Panc1 (cell line): ENCODE measurements around the gene PLPPR5. TPM values are rescaled to one million over a fixed set of nuclear protein-coding genes. Genes with fewer than 3 reads are reported as not detected.

Source experiments
- ATAC-seq: fragments of 200-7000 bp; cut with Tn5 transposase; 2 replicates; pipeline ENCODE4 v1.9.1; 2020; ENCODE audit warnings: mild to moderate bottlenecking, moderate library complexity
- BruUV-seq: library from RNA; stranded (reverse); fragments of 400-500 nt; replicated peaks from 2 replicates; lab custom pipeline; 2021; lab: Mats Ljungman, UMichigan
- CTCF ChIA-PET: fragments of 300-600 bp; sonication (Branson Sonifier 250); formaldehyde crosslinking; loops from one replicate; lab custom pipeline; 2022; ENCODE audit warnings: antibody characterized with exemption; lab: Charles Lee
- POLR2A ChIA-PET: fragments of 300-600 bp; sonication (Branson Sonifier 250); formaldehyde crosslinking; loops from one replicate; lab custom pipeline; 2022; ENCODE audit warnings: antibody characterized with exemption; lab: Charles Lee
- DNase-seq: peaks from one replicate; pipeline ENCODE4 v3.0.0-alpha.2; 2010; ENCODE audit warnings: low read depth, low spot score
- H3K27ac ChIP-seq: 2 replicates; pipeline ENCODE4 v1.5.1; 2011; ENCODE audit warnings: mild to moderate bottlenecking, low read length, inconsistent platforms
- H3K27me3 ChIP-seq: fragments of 200-500 bp; sonication (Bioruptor generic); 2 replicates; pipeline ENCODE4 v1.6.0; 2014; ENCODE audit warnings: low read length, inconsistent platforms; ENCODE audit not compliant: control insufficient read depth, insufficient read depth
- H3K36me3 ChIP-seq: fragments of 200-500 bp; sonication (Bioruptor generic); 2 replicates; pipeline ENCODE4 v1.5.1; 2014; ENCODE audit warnings: inconsistent platforms, mild to moderate bottlenecking, low read length, moderate library complexity; ENCODE audit not compliant: control insufficient read depth, insufficient read depth
- H3K4me1 ChIP-seq: 2 replicates; pipeline ENCODE4 v1.5.1; 2011; ENCODE audit warnings: inconsistent platforms, mild to moderate bottlenecking, low read length, moderate library complexity; ENCODE audit not compliant: control insufficient read depth, insufficient read depth
- H3K4me3 ChIP-seq, 2 experiments: 2 replicates each; pipeline ENCODE4 v1.5.1; 2011 to 2012; ENCODE audit warnings: low read depth in 2 of 2, low read length in 2 of 2, mild to moderate bottlenecking in 2 of 2, inconsistent platforms in 1 of 2, moderate library complexity in 1 of 2
- H3K9me3 ChIP-seq: fragments of 200-500 bp; sonication (Bioruptor generic); 2 replicates; pipeline ENCODE4 v1.5.1; 2014; ENCODE audit warnings: low read depth, mild to moderate bottlenecking, inconsistent platforms, low read length, moderate library complexity; ENCODE audit not compliant: control insufficient read depth, insufficient read depth
- POLR2AphosphoS5 ChIP-seq: IDR thresholded peaks from 2 replicates; pipeline ENCODE4 v1.6.1; 2012; ENCODE audit warnings: mild to moderate bottlenecking, low read depth, low read length, moderate library complexity
- SIN3A ChIP-seq: IDR thresholded peaks from 2 replicates; pipeline ENCODE4 v1.6.1; 2012; ENCODE audit warnings: low read depth, mild to moderate bottlenecking, low read length, moderate library complexity, borderline replicate concordance; ENCODE audit not compliant: insufficient read depth
- TCF7L2 ChIP-seq: IDR thresholded peaks from 2 replicates; pipeline ENCODE4 v1.6.1; 2011; ENCODE audit warnings: mild to moderate bottlenecking, low read depth, low read length, inconsistent platforms
- in situ Hi-C: cut with HindIII; loops from 2 replicates; pipeline ENCODE4 v1.10.0; 2016; ENCODE audit warnings: low sequenced_read_pairs, low pct_unique_long_range_greater_than_20kb
- intact Hi-C: fragments of 100-400 bp; cut with micrococcal nuclease; formaldehyde crosslinking; loops from one replicate; pipeline ENCODE4 v1.10.0; 2022; ENCODE audit not compliant: unreplicated experiment
- total RNA-seq: library from RNA; stranded (reverse); gene quantifications from one replicate; pipeline ENCODE4 v1.2.1, GENCODE V29; 2021; ENCODE audit not compliant: unreplicated experiment
- TF ChIP-seq, protein P1 (sequence below), 2 experiments: IDR thresholded peaks; 2 replicates each; pipeline ENCODE4 v1.6.1; 2011 to 2012; ENCODE audit warnings: low read depth in 2 of 2, control low read depth in 1 of 2, low read length in 1 of 2, mild to moderate bottlenecking in 1 of 2, moderate library complexity in 1 of 2; ENCODE audit not compliant: insufficient read depth in 1 of 2
- TF ChIP-seq, protein P2 (sequence below): fragments of 450-650 bp; IDR thresholded peaks from 2 replicates; pipeline ENCODE4 v1.5.1; 2017; ENCODE audit warnings: mild to moderate bottlenecking

Gene PLPPR5
- total RNA-seq, 1 experiment from 2014 or later = not detected

DNA sequence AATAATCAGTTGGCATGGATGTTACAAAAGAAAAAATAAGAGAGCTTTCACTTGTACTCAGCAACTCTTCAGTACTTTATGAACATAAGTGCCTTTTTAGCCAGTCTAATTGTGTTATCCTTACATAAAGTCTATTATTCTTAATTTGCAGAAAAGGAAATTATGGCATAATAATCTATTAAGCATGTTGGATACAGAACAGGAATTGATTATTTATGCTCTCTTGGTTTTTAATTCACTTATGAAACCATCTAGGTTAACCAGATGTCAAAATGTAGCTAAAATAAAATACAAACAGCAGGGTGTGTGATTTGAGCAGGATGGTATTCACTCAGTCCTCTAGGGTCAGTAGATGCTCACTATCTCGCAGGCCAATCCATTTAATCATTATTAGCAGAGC is 79.7 kb downstream of the PLPPR5 start:
- H3K9me3 ChIP-seq = no peaks in the 10 kb centered on the region
- ATAC-seq (no peak), DNase-seq (no peak)
- ChIA-PET POLR2A (no interaction called here), CTCF (no interaction called here)
- BruUV-seq = no TSS peak
- H3K4me3 ChIP-seq = no peak overlapping the region
- TF ChIP-seq, protein P1, sequence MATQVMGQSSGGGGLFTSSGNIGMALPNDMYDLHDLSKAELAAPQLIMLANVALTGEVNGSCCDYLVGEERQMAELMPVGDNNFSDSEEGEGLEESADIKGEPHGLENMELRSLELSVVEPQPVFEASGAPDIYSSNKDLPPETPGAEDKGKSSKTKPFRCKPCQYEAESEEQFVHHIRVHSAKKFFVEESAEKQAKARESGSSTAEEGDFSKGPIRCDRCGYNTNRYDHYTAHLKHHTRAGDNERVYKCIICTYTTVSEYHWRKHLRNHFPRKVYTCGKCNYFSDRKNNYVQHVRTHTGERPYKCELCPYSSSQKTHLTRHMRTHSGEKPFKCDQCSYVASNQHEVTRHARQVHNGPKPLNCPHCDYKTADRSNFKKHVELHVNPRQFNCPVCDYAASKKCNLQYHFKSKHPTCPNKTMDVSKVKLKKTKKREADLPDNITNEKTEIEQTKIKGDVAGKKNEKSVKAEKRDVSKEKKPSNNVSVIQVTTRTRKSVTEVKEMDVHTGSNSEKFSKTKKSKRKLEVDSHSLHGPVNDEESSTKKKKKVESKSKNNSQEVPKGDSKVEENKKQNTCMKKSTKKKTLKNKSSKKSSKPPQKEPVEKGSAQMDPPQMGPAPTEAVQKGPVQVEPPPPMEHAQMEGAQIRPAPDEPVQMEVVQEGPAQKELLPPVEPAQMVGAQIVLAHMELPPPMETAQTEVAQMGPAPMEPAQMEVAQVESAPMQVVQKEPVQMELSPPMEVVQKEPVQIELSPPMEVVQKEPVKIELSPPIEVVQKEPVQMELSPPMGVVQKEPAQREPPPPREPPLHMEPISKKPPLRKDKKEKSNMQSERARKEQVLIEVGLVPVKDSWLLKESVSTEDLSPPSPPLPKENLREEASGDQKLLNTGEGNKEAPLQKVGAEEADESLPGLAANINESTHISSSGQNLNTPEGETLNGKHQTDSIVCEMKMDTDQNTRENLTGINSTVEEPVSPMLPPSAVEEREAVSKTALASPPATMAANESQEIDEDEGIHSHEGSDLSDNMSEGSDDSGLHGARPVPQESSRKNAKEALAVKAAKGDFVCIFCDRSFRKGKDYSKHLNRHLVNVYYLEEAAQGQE (IDR thresholded peaks at IDR 0.05; ENCODE audit: insufficient read depth in 1 of 2, low read depth in 2 of 2, low read length in 1 of 2) = no peak
- no peak for TF ChIP-seq SIN3A
- TF ChIP-seq POLR2AphosphoS5 = no peak
- no peak for TF ChIP-seq TCF7L2
- TF ChIP-seq, protein P2, sequence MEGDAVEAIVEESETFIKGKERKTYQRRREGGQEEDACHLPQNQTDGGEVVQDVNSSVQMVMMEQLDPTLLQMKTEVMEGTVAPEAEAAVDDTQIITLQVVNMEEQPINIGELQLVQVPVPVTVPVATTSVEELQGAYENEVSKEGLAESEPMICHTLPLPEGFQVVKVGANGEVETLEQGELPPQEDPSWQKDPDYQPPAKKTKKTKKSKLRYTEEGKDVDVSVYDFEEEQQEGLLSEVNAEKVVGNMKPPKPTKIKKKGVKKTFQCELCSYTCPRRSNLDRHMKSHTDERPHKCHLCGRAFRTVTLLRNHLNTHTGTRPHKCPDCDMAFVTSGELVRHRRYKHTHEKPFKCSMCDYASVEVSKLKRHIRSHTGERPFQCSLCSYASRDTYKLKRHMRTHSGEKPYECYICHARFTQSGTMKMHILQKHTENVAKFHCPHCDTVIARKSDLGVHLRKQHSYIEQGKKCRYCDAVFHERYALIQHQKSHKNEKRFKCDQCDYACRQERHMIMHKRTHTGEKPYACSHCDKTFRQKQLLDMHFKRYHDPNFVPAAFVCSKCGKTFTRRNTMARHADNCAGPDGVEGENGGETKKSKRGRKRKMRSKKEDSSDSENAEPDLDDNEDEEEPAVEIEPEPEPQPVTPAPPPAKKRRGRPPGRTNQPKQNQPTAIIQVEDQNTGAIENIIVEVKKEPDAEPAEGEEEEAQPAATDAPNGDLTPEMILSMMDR = no peak
- intact Hi-C loops = no loop called here
- no peaks in the 10 kb centered on the region for H3K36me3 ChIP-seq
- in situ Hi-C loops = no loop called here
- H3K27ac ChIP-seq = no peak overlapping the region
- H3K27me3 ChIP-seq = no peaks in the 10 kb centered on the region
- no peaks in the 10 kb centered on the region for H3K4me1 ChIP-seq

DNA sequence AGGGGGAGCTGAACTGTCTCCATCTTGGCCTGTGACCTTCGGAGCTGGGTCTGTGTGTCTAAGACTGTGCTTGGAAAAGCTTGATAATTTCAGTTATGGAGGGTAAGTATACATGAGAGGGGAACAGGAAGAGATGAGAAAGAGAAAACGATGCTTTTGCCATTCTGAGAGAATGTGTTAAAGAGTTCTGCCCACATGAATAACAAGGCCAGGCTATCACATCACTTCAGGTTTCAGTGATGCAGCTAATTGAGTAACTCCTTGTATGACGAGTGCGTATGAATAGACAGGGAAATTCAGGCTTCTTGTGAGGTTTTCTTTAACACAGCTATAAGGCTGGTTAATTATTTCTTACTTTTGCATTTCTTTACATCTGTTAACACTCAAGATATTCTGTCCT is 81.0 kb downstream of the PLPPR5 start:
- CTCF ChIA-PET = no interaction called here
- TF ChIP-seq, protein P1 (IDR thresholded peaks at IDR 0.05; ENCODE audit: insufficient read depth in 1 of 2, low read depth in 2 of 2, low read length in 1 of 2) = no peak
- TF ChIP-seq TCF7L2 (no peak), POLR2AphosphoS5 (no peak), SIN3A (no peak)
- TF ChIP-seq, protein P2 = no peak
- POLR2A ChIA-PET = no interaction called here
- H3K9me3 ChIP-seq = no peaks in the 10 kb centered on the region
- H3K36me3 ChIP-seq = no peaks in the 10 kb centered on the region
- no peaks in the 10 kb centered on the region for H3K27me3 ChIP-seq
- no peak for DNase-seq
- no TSS peak for BruUV-seq
- H3K4me3 ChIP-seq = no peak overlapping the region
- ATAC-seq = no peak
- in situ Hi-C loops = no loop called here
- H3K27ac ChIP-seq = no peak overlapping the region
- intact Hi-C loops = no loop called here
- no peaks in the 10 kb centered on the region for H3K4me1 ChIP-seq
